NCI-H2107 treated with DMSO at 0.1 percent for 48 hours (cell line): Measurements from ENCODE around the gene EIF5A2.
"Not testable (repeated sequence)": the region's sequence is repeated elsewhere in the genome, so short reads cannot be mapped to it uniquely, and the experiment has no call there.

Experiments
- DNase-seq: peaks from one replicate; lab custom pipeline; 2025; ENCODE audit not compliant: unreplicated experiment; lab: John Stamatoyannopoulos, UW

The EIF5A2 gene

GRCh38 chr3:170897199-170897598 is 11.2 kb downstream of the EIF5A2 start:
- DNase-seq = not testable (repeated sequence)

GRCh38 chr3:170896781-170897180 is 11.7 kb downstream of the EIF5A2 start:
- DNase-seq = no peak

GRCh38 chr3:170896333-170896732 is 12.1 kb downstream of the EIF5A2 start:
- not testable (repeated sequence) for DNase-seq

- no peak for DNase-seq
Observed at GRCh38 chr3:170893895-170894294, 14.5 kb downstream of the EIF5A2 start.

GRCh38 chr3:170889630-170890029 is 18.8 kb downstream of the EIF5A2 start:
- no peak for DNase-seq

- no peak for DNase-seq
Observed at GRCh38 chr3:170889132-170889531, 19.3 kb downstream of the EIF5A2 start.

GRCh38 chr3:170884109-170884930 is 24.1 kb downstream of the EIF5A2 start:
- DNase-seq = not testable (repeated sequence)

GRCh38 chr3:170878688-170879087 is 29.7 kb downstream of the EIF5A2 start:
- not testable (repeated sequence) for DNase-seq

- not testable (repeated sequence) for DNase-seq
Observed at GRCh38 chr3:170877311-170877710, 31.1 kb downstream of the EIF5A2 start.

- no peak for DNase-seq
Observed at GRCh38 chr3:170876537-170876936, 31.9 kb downstream of the EIF5A2 start.

GRCh38 chr3:170869645-170870593 is 38.5 kb downstream of the EIF5A2 start, which contains the start of gene RPL22L1:
Gene RPL22L1 (minus strand): TSS chr3:170870195. CDS start chr3:170870167, 28 bp downstream.
- DNase-seq = no peak

- no peak for DNase-seq
Observed at GRCh38 chr3:170869239-170869590, 39.2 kb downstream of the EIF5A2 start.

- no peak for DNase-seq
Observed at GRCh38 chr3:170868577-170869238, 39.7 kb downstream of the EIF5A2 start.

- DNase-seq = no peak
Observed at GRCh38 chr3:170867143-170867937, 41.1 kb downstream of the EIF5A2 start.

GRCh38 chr3:170866499-170866898 is 41.9 kb downstream of the EIF5A2 start:
- no peak for DNase-seq

- no peak for DNase-seq
Observed at GRCh38 chr3:170865209-170866094, 43.0 kb downstream of the EIF5A2 start.

GRCh38 chr3:170864525-170865208 is 43.8 kb downstream of the EIF5A2 start:
- no peak for DNase-seq

GRCh38 chr3:170863816-170864215 is 44.6 kb downstream of the EIF5A2 start:
- no peak for DNase-seq
